H9 (cell line): ENCODE data around the gene TNIK. TPM values are rescaled to one million over a fixed set of nuclear protein-coding genes. Genes with fewer than 3 reads are reported as not detected.

Experiments used
- DNase-seq: peaks from one replicate; pipeline ENCODE4 v3.0.0-alpha.2; 2017
- H2AFZ ChIP-seq: one replicate; pipeline ENCODE4 v1.6.1; 2013; ENCODE audit warnings: mild to moderate bottlenecking, low read length, control low read depth, moderate library complexity
- H2AK5ac ChIP-seq: 2 replicates; pipeline ENCODE4 v1.6.1; 2013; ENCODE audit warnings: low read length, control low read depth, mixed read lengths; ENCODE audit not compliant: insufficient read length
- H2BK120ac ChIP-seq: one replicate; pipeline ENCODE4 v1.6.1; 2013; ENCODE audit warnings: low read depth, mild to moderate bottlenecking, low read length, control low read depth, inconsistent platforms; ENCODE audit not compliant: poor library complexity, severe bottlenecking
- H2BK12ac ChIP-seq: 2 replicates; pipeline ENCODE4 v1.6.1; 2013; ENCODE audit warnings: low read length, control low read depth, mixed read lengths, low read depth; ENCODE audit not compliant: insufficient read length
- H2BK15ac ChIP-seq: 2 replicates; pipeline ENCODE4 v1.6.1; 2013; ENCODE audit warnings: low read depth, low read length, control low read depth
- H2BK20ac ChIP-seq: one replicate; pipeline ENCODE4 v1.6.1; 2013; ENCODE audit warnings: low read depth, mild to moderate bottlenecking, low read length, control low read depth, inconsistent platforms; ENCODE audit not compliant: poor library complexity, severe bottlenecking
- H2BK5ac ChIP-seq: 2 replicates; pipeline ENCODE4 v1.6.1; 2013; ENCODE audit warnings: low read length, control low read depth, mixed read lengths; ENCODE audit not compliant: insufficient read length
- H3K14ac ChIP-seq: 2 replicates; pipeline ENCODE4 v1.6.1; 2013; ENCODE audit warnings: low read length, control low read depth; ENCODE audit not compliant: insufficient read depth
- H3K18ac ChIP-seq: 2 replicates; pipeline ENCODE4 v1.6.1; 2013; ENCODE audit warnings: low read depth, mild to moderate bottlenecking, mixed read lengths, low read length, control low read depth; ENCODE audit not compliant: insufficient read length
- H3K23ac ChIP-seq: 2 replicates; pipeline ENCODE4 v1.6.1; 2013; ENCODE audit warnings: low read length, control low read depth, mixed read lengths, low read depth; ENCODE audit not compliant: insufficient read length
- H3K23me2 ChIP-seq: 2 replicates; pipeline ENCODE4 v1.6.1; 2013; ENCODE audit warnings: low read depth, mild to moderate bottlenecking, mixed read lengths, low read length, control low read depth; ENCODE audit not compliant: insufficient read length, poor library complexity, severe bottlenecking
- H3K27ac ChIP-seq: 2 replicates; pipeline ENCODE4 v1.5.1; 2013; ENCODE audit warnings: low read length, control low read depth, mixed read lengths, low read depth; ENCODE audit not compliant: insufficient read length
- H3K27me3 ChIP-seq: 2 replicates; pipeline ENCODE4 v1.6.1; 2013; ENCODE audit warnings: low read length, control low read depth, inconsistent platforms; ENCODE audit not compliant: insufficient read depth
- H3K4ac ChIP-seq: 2 replicates; pipeline ENCODE4 v1.6.1; 2013; ENCODE audit warnings: low read depth, mild to moderate bottlenecking, control low read depth, inconsistent platforms, low read length, moderate library complexity
- H3K4me1 ChIP-seq: 2 replicates; pipeline ENCODE4 v1.6.1; 2013; ENCODE audit warnings: low read length, control low read depth, inconsistent platforms; ENCODE audit not compliant: insufficient read depth
- H3K4me2 ChIP-seq: 2 replicates; pipeline ENCODE4 v1.6.1; 2013; ENCODE audit warnings: low read length, control low read depth, mixed read lengths; ENCODE audit not compliant: insufficient read length, insufficient read depth
- H3K56ac ChIP-seq: 2 replicates; pipeline ENCODE4 v1.6.1; 2013; ENCODE audit warnings: low read depth, mild to moderate bottlenecking, mixed read lengths, low read length, control low read depth; ENCODE audit not compliant: insufficient read length
- H3K79me1 ChIP-seq: 2 replicates; pipeline ENCODE4 v1.6.1; 2013; ENCODE audit warnings: low read depth, mild to moderate bottlenecking, moderate library complexity, low read length, control low read depth, inconsistent platforms; ENCODE audit not compliant: insufficient read depth, poor library complexity, severe bottlenecking
- H3K79me2 ChIP-seq: 2 replicates; pipeline ENCODE4 v1.6.1; 2013; ENCODE audit warnings: low read length, control low read depth, inconsistent platforms; ENCODE audit not compliant: insufficient read depth
- H3K9ac ChIP-seq: 2 replicates; pipeline ENCODE4 v1.6.1; 2013; ENCODE audit warnings: low read length, control low read depth, mixed read lengths; ENCODE audit not compliant: insufficient read length; ENCODE audit errors: extremely low read depth
- H3K9me3 ChIP-seq: one replicate; pipeline ENCODE4 v1.6.1; 2013; ENCODE audit warnings: low read depth, low read length, inconsistent platforms; ENCODE audit not compliant: control insufficient read depth
- H3T11ph ChIP-seq: one replicate; pipeline ENCODE4 v1.6.1; 2013; ENCODE audit warnings: mild to moderate bottlenecking, low read length, control low read depth, inconsistent platforms
- H4K20me1 ChIP-seq: one replicate; pipeline ENCODE4 v1.6.1; 2013; ENCODE audit not compliant: control insufficient read depth, insufficient read length, insufficient read depth
- H4K5ac ChIP-seq: 2 replicates; pipeline ENCODE4 v1.6.1; 2013; ENCODE audit warnings: low read depth, mild to moderate bottlenecking, mixed read lengths, low read length, control low read depth; ENCODE audit not compliant: insufficient read length
- H4K8ac ChIP-seq: replicated peaks from 2 replicates; pipeline ENCODE4 v1.6.1; 2013; ENCODE audit warnings: low read length, control low read depth, mixed read lengths, low read depth; ENCODE audit not compliant: insufficient read length
- H4K91ac ChIP-seq: 2 replicates; pipeline ENCODE4 v1.6.1; 2013; ENCODE audit warnings: low read depth, mild to moderate bottlenecking, moderate library complexity, mixed read lengths, low read length, control low read depth; ENCODE audit not compliant: insufficient read length
- H3K27ac Mint-ChIP-seq, 3 experiments: 2 replicates in 2 of 3; 3 replicates in 1 of 3; pipeline ENCODE4 v1.8.0; 2020 to 2021; ENCODE audit warnings: mixed read lengths in 3 of 3, mild to moderate bottlenecking in 1 of 3, moderate library complexity in 1 of 3
- H3K27me3 Mint-ChIP-seq: 2 replicates; pipeline ENCODE4 v1.8.0; 2021; ENCODE audit warnings: low read depth, mild to moderate bottlenecking, moderate library complexity, mixed read lengths
- H3K36me3 Mint-ChIP-seq, 3 experiments: 2 replicates in 2 of 3; 3 replicates in 1 of 3; pipeline ENCODE4 v1.8.0; 2020 to 2021; ENCODE audit warnings: low read depth in 3 of 3, mixed read lengths in 3 of 3; ENCODE audit not compliant: insufficient read depth in 1 of 3
- H3K4me1 Mint-ChIP-seq, 2 experiments: 2 replicates each; pipeline ENCODE4 v1.8.0; 2020; ENCODE audit warnings: mixed read lengths in 2 of 2
- H3K4me3 Mint-ChIP-seq, 2 experiments: 2 replicates in 1 of 2; 3 replicates in 1 of 2; pipeline ENCODE4 v1.8.0; 2020 to 2021; ENCODE audit warnings: mild to moderate bottlenecking in 2 of 2, mixed read lengths in 2 of 2, moderate library complexity in 1 of 2
- H3K9me3 Mint-ChIP-seq, 2 experiments: 2 replicates in 1 of 2; 3 replicates in 1 of 2; pipeline ENCODE4 v1.8.0; 2020; ENCODE audit warnings: mild to moderate bottlenecking in 2 of 2, mixed read lengths in 2 of 2, moderate library complexity in 1 of 2
- WGBS: extraction: QIAGEN DNeasy Blood & Tissue Kit; methylation state at CpG from one replicate; pipeline ENCODE4 v1.1.7; 2013; ENCODE audit warnings: missing lambda C conversion rate, low lambda C conversion rate, mixed read lengths; ENCODE audit not compliant: insufficient read length; ENCODE audit errors: extremely low coverage; 5-methylcytosine and 5-hydroxymethylcytosine counted together
- total RNA-seq: library from RNA; stranded (reverse); gene quantifications from 2 replicates; pipeline ENCODE4 v1.2.1, GENCODE V29; 2021
- TF ChIP-seq, protein P1 (sequence below): fragments of 200-600 bp; sonication (generic); conservative IDR thresholded peaks from 3 replicates; pipeline ENCODE4 v1.8.0; 2021; ENCODE audit warnings: antibody characterized with exemption, mild to moderate bottlenecking

Gene TNIK
- total RNA-seq, 1 experiment from 2014 or later: 15.9 TPM

DNA sequence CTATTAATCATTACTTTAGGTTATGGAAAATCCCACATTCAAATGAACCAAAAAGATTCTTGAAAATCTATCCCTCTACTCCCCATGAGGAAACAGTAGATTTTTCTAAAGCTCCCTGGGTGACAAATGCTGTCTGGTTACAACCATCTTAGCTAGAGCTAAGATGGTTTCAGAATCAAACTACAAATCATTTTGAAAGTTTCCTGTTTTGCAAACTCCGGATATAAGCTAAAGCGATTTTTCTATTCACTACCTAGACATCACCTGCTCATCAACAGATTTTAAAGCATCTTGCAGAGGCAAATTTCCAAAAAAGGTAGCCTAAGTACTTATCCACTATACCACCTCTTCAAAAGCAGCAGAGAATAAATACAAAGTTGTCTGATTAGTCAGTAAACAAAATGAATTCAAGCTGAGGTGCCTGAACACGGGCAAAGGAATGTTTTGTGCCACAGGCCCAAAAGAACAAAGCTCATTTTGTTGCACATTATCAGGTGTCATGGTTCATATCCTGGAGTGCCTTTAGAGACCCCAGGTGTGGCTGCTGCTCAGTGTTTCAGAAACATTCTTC is 204.9 kb downstream of the TNIK start:
- Mint-ChIP-seq H3K27ac (0 out of 7 replicates have a peak overlapping the region, but pooled peaks of 1 of the 3 experiments have one; percentile 17), H3K36me3 (0 out of 7 replicates have a peak, but pooled peaks cover 0 to 2% (median 0%) of the 10 kb centered on the region in 3 experiments), H3K9me3 (no peaks in the 10 kb centered on the region), H3K27me3 (no peaks in the 10 kb centered on the region), H3K4me1 (peaks cover 5 to 9% of the 10 kb centered on the region in 2 experiments; a peak in 3 of 4 replicates), H3K4me3 (no peak overlapping the region)
- peaks cover 8% of the 10 kb centered on the region; the same call in 1 of the 2 replicates for H3K4me1 ChIP-seq
- H3K56ac ChIP-seq: no peak overlapping the region
- H2BK120ac ChIP-seq: no peak overlapping the region
- no peaks in the 10 kb centered on the region for H3K23me2 ChIP-seq
- DNase-seq: no peak
- WGBS: no CpG with 5 or more reads among the region's 3 CpGs
- no peak overlapping the region for H2BK12ac ChIP-seq
- H3K14ac ChIP-seq: no peak overlapping the region
- no peak overlapping the region for H3T11ph ChIP-seq
- no peak overlapping the region for H4K8ac ChIP-seq
- H3K79me1 ChIP-seq: no peaks in the 10 kb centered on the region
- no peak overlapping the region for H2AFZ ChIP-seq
- no peak overlapping the region for H4K5ac ChIP-seq
- H2AK5ac ChIP-seq: no peak overlapping the region
- no peak overlapping the region for H3K23ac ChIP-seq
- no peak overlapping the region for H2BK5ac ChIP-seq
- H2BK15ac ChIP-seq: no peak overlapping the region
- H3K79me2 ChIP-seq: no peaks in the 10 kb centered on the region
- TF ChIP-seq, protein P1, sequence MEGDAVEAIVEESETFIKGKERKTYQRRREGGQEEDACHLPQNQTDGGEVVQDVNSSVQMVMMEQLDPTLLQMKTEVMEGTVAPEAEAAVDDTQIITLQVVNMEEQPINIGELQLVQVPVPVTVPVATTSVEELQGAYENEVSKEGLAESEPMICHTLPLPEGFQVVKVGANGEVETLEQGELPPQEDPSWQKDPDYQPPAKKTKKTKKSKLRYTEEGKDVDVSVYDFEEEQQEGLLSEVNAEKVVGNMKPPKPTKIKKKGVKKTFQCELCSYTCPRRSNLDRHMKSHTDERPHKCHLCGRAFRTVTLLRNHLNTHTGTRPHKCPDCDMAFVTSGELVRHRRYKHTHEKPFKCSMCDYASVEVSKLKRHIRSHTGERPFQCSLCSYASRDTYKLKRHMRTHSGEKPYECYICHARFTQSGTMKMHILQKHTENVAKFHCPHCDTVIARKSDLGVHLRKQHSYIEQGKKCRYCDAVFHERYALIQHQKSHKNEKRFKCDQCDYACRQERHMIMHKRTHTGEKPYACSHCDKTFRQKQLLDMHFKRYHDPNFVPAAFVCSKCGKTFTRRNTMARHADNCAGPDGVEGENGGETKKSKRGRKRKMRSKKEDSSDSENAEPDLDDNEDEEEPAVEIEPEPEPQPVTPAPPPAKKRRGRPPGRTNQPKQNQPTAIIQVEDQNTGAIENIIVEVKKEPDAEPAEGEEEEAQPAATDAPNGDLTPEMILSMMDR: no peak
- H4K91ac ChIP-seq: no peak overlapping the region
- no peaks in the 10 kb centered on the region for H3K9me3 ChIP-seq
- H3K27ac ChIP-seq: no peak overlapping the region
- no peaks in the 10 kb centered on the region for H3K27me3 ChIP-seq
- H3K4ac ChIP-seq: no peak overlapping the region
- no peak overlapping the region for H2BK20ac ChIP-seq
- H3K18ac ChIP-seq: no peak overlapping the region
- no peak overlapping the region for H3K4me2 ChIP-seq
- no peak overlapping the region for H3K9ac ChIP-seq
- no peaks in the 10 kb centered on the region for H4K20me1 ChIP-seq
